Endothelial cell (in vitro differentiated cells): ENCODE data around the gene ELF1. TPM values are rescaled to one million over a fixed set of nuclear protein-coding genes. Genes with fewer than 3 reads are reported as not detected.
"Not testable (repeated sequence)": the region's sequence is repeated elsewhere in the genome, so short reads cannot be mapped to it uniquely, and the experiment has no call there.

Experiments
- DNase-seq: peaks from one replicate; pipeline ENCODE4 v3.0.0; 2021; ENCODE audit warnings: low spot score
- H3K27ac Mint-ChIP-seq: one replicate; pipeline ENCODE4 v1.8.0; 2021; ENCODE audit warnings: mixed read lengths, inconsistent platforms; ENCODE audit not compliant: unreplicated experiment
- H3K27me3 Mint-ChIP-seq: one replicate; pipeline ENCODE4 v1.8.0; 2021; ENCODE audit warnings: mild to moderate bottlenecking, moderate library complexity, mixed read lengths, inconsistent platforms; ENCODE audit not compliant: unreplicated experiment
- H3K36me3 Mint-ChIP-seq: one replicate; pipeline ENCODE4 v1.8.0; 2021; ENCODE audit warnings: mild to moderate bottlenecking, low read depth, mixed read lengths, inconsistent platforms; ENCODE audit not compliant: unreplicated experiment
- H3K4me1 Mint-ChIP-seq: one replicate; pipeline ENCODE4 v1.8.0; 2021; ENCODE audit warnings: mild to moderate bottlenecking, mixed read lengths, inconsistent platforms; ENCODE audit not compliant: unreplicated experiment
- H3K4me3 Mint-ChIP-seq: one replicate; pipeline ENCODE4 v1.8.0; 2021; ENCODE audit warnings: mild to moderate bottlenecking, mixed read lengths, inconsistent platforms; ENCODE audit not compliant: unreplicated experiment
- H3K9me3 Mint-ChIP-seq: one replicate; pipeline ENCODE4 v1.8.0; 2021; ENCODE audit warnings: mixed read lengths, inconsistent platforms; ENCODE audit not compliant: unreplicated experiment
- CTCF ChIP-seq: fragments of 200-600 bp; sonication (generic); IDR thresholded peaks from one replicate; pipeline ENCODE4 v1.5.0; 2021; ENCODE audit warnings: antibody characterized with exemption; ENCODE audit not compliant: unreplicated experiment
- total RNA-seq: library from RNA; stranded (reverse); fragmentation: NEBNext Ultra II Directional; extraction: Animal tissue kit (Norgen Biotek cat#: 25700); gene quantifications from one replicate; pipeline ENCODE4 v1.2.1, GENCODE V29; 2021; ENCODE audit not compliant: unreplicated experiment

The ELF1 gene
- total RNA-seq, 1 donor from 2014 or later = 46.0 TPM

GRCh38 chr13:40979232-40979631 is 39.9 kb downstream of the ELF1 start:
- Mint-ChIP-seq H3K27me3 (peaks cover 2% of the 10 kb centered on the region), H3K9me3 (no peaks in the 10 kb centered on the region), H3K4me3 (peak overlapping the region; percentile 26), H3K4me1 (peaks cover 35% of the 10 kb centered on the region), H3K36me3 (no peaks in the 10 kb centered on the region), H3K27ac (no peak overlapping the region)
- TF ChIP-seq CTCF = no peak
- no peak for DNase-seq

DNA sequence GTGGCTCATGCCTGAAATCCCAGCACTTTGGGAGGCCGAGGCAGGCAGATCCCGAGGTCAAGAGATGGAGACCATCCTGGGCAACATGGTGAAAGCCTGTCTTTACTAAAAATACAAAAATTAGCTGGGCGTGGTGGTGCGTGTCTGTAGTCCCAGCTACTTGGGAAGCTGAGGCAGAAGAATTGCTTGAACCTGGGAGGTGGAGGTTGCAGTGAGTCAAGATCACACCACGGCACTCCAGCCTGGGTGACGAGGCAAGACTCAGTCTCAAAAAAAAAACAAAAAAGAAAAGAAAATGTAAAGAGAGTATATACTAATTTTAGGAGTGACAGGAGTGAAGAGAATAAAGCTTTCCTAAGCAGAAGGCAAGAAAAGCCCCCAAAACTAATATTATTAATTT is 41.0 kb downstream of the ELF1 start:
- DNase-seq, H3K36me3 Mint-ChIP-seq, H3K27me3 Mint-ChIP-seq, H3K27ac Mint-ChIP-seq, H3K9me3 Mint-ChIP-seq, H3K4me3 Mint-ChIP-seq: not testable (repeated sequence)
- H3K4me1 Mint-ChIP-seq = peaks cover 31% of the 10 kb centered on the region

- peaks cover 26% of the 10 kb centered on the region for H3K4me1 Mint-ChIP-seq
- no peaks in the 10 kb centered on the region for H3K9me3 Mint-ChIP-seq
- DNase-seq = no peak
- no peaks in the 10 kb centered on the region for H3K27me3 Mint-ChIP-seq
- no peak overlapping the region for H3K4me3 Mint-ChIP-seq
- TF ChIP-seq CTCF = no peak
- H3K36me3 Mint-ChIP-seq = no peaks in the 10 kb centered on the region
- no peak overlapping the region for H3K27ac Mint-ChIP-seq
These were observed 43.7 kb downstream of the ELF1 start for GRCh38 chr13:40975441-40975840.

- peak overlapping the region; percentile 24 for H3K4me3 Mint-ChIP-seq
- TF ChIP-seq CTCF = no peak
- H3K27ac Mint-ChIP-seq = no peak overlapping the region
- DNase-seq = peak; percentile 38
- H3K27me3 Mint-ChIP-seq = no peaks in the 10 kb centered on the region
- H3K36me3 Mint-ChIP-seq = no peaks in the 10 kb centered on the region
- H3K9me3 Mint-ChIP-seq = no peaks in the 10 kb centered on the region
- peaks cover 24% of the 10 kb centered on the region for H3K4me1 Mint-ChIP-seq
These were observed 44.4 kb downstream of the ELF1 start for GRCh38 chr13:40974460-40975407.

GRCh38 chr13:40973409-40973808 is 45.7 kb downstream of the ELF1 start:
- no peak for TF ChIP-seq CTCF
- no peak for DNase-seq
- no peak overlapping the region for H3K4me3 Mint-ChIP-seq
- no peaks in the 10 kb centered on the region for H3K9me3 Mint-ChIP-seq
- H3K27ac Mint-ChIP-seq = no peak overlapping the region
- no peaks in the 10 kb centered on the region for H3K27me3 Mint-ChIP-seq
- H3K4me1 Mint-ChIP-seq = peaks cover 17% of the 10 kb centered on the region
- no peaks in the 10 kb centered on the region for H3K36me3 Mint-ChIP-seq
